ENCODE measurements around the gene COPS2. TPM values are rescaled to one million over a fixed set of nuclear protein-coding genes. Genes with fewer than 3 reads are reported as not detected.
A peak's percentile ranks its signal among the peaks of the same experiment; 100 is the strongest.

The COPS2 gene
- total and polyA plus RNA-seq, 9 of the 15 experiments (the other 6 are each of a cell fraction or from before 2014, with no cell fraction given), result 66.4 to 154 (median 117) TPM

- TF ChIP-seq MECOM (CRISPR knock-in tag; IDR thresholded peaks at IDR 0.05) (no peak), ZNF507 (tag; conservative IDR thresholded peaks at IDR 0.05) (no peak), KLF10 (CRISPR knock-in tag; IDR thresholded peaks at IDR 0.05) (no peak), POLR2G (IDR thresholded peaks at IDR 0.05; ENCODE audit: low read depth, low read length) (peak; percentile 82), RBM14 (IDR thresholded peaks at IDR 0.05; ENCODE audit: borderline replicate concordance, insufficient read depth, low read depth, low read length) (no peak), E2F1 (CRISPR knock-in tag; IDR thresholded peaks at IDR 0.05) (peak; percentile 78; the same call in 1 of the 2 replicates), YY1 (IDR thresholded peaks at IDR 0.05; ENCODE audit: borderline replicate concordance in 1 of 3, control insufficient read depth in 1 of 3, extremely low read depth in 1 of 3, insufficient read depth in 3 of 3, insufficient read length in 1 of 3, insufficient replicate concordance in 2 of 3, low read depth in 1 of 3, low read length in 2 of 3) (peak in 2 of 3 experiments; percentile 23 to 85), ZBED1 (IDR thresholded peaks at IDR 0.05) (0 out of 2 replicates have a peak, but pooled peaks have one; percentile 75), FIP1L1 (IDR thresholded peaks at IDR 0.05; ENCODE audit: low read depth, low read length, poor library complexity, severe bottlenecking) (no peak), ZNF133 (CRISPR knock-in tag; IDR thresholded peaks at IDR 0.05) (no peak), GABPB1 (CRISPR knock-in tag; IDR thresholded peaks at IDR 0.05) (peak; percentile 37; the same call in 1 of the 2 replicates), GMEB1 (CRISPR knock-in tag; IDR thresholded peaks at IDR 0.05) (no peak; the same call in 1 of the 2 replicates), ZNF124 (CRISPR knock-in tag; IDR thresholded peaks at IDR 0.05) (no peak), HDGF (IDR thresholded peaks at IDR 0.05) (no peak), STAG1 (CRISPR knock-in tag; IDR thresholded peaks at IDR 0.05; ENCODE audit: borderline replicate concordance) (no peak), HMGN3 (IDR thresholded peaks at IDR 0.05; ENCODE audit: borderline replicate concordance, extremely low read depth, insufficient read length, low read depth, low read length) (no peak), NONO (IDR thresholded peaks at IDR 0.05; ENCODE audit: low read depth in 2 of 2, low read length in 1 of 2) (no peak; a peak in 1 of 4 replicates), NR3C1 (CRISPR knock-in tag; IDR thresholded peaks at IDR 0.05) (no peak), CBFA2T2 (conservative IDR thresholded peaks at IDR 0.05) (no peak), BHLHE40 (IDR thresholded peaks at IDR 0.05; ENCODE audit: low read length) (peak; percentile 99), KAT2B (IDR thresholded peaks at IDR 0.05; ENCODE audit: low read depth, low read length) (no peak), U2AF2 (optimal IDR thresholded peaks at IDR 0.05; ENCODE audit: low read depth, low read length) (no peak), ZNF24 (IDR thresholded peaks at IDR 0.05) (no peak; the same call in 1 of the 2 replicates), FOXK2 (conservative IDR thresholded peaks at IDR 0.05 in 1 of 2, IDR thresholded peaks at IDR 0.05 in 1 of 2; ENCODE audit: low read depth in 2 of 2) (peak; percentile 96 to 98), HBP1 (CRISPR knock-in tag; IDR thresholded peaks at IDR 0.05) (no peak)
These were observed 14.6 kb upstream of the COPS2 start, which contains the start of gene GALK2 (continued) for GRCh38 chr15:49169880-49170597.
